ENCODE results near the gene NKD2. TPM values are rescaled to one million over a fixed set of nuclear protein-coding genes. Genes with fewer than 3 reads are reported as not detected.

The NKD2 gene
- total RNA-seq, 1 donor: 2.2 TPM

GRCh38 chr5:1011741-1012312 lies 3.2 kb downstream of the NKD2 start:
- no peak overlapping the region for H3K4me3 ChIP-seq (ENCODE audit: low read depth, low read length)
- TF ChIP-seq CTCF (IDR thresholded peaks at IDR 0.05; ENCODE audit: insufficient read depth, low read depth, low read length): no peak

GRCh38 chr5:1012313-1012841 lies 3.8 kb downstream of the NKD2 start:
- DNase-seq (ENCODE audit: low read depth): no peak

More at GRCh38 chr5:1011741-1012312, 3.2 kb downstream of the NKD2 start:
- no peak for DNase-seq (ENCODE audit: low read depth)

GRCh38 chr5:1012900-1013237 lies 4.3 kb downstream of the NKD2 start:
- no peak for DNase-seq (ENCODE audit: low read depth)
- no peak overlapping the region for H3K4me3 ChIP-seq (ENCODE audit: low read depth, low read length)
- no peak for TF ChIP-seq CTCF (IDR thresholded peaks at IDR 0.05; ENCODE audit: insufficient read depth, low read depth, low read length)

More at GRCh38 chr5:1012313-1012841, 3.8 kb downstream of the NKD2 start:
- no peak overlapping the region for H3K4me3 ChIP-seq (ENCODE audit: low read depth, low read length)
- no peak for TF ChIP-seq CTCF (IDR thresholded peaks at IDR 0.05; ENCODE audit: insufficient read depth, low read depth, low read length)

DNA sequence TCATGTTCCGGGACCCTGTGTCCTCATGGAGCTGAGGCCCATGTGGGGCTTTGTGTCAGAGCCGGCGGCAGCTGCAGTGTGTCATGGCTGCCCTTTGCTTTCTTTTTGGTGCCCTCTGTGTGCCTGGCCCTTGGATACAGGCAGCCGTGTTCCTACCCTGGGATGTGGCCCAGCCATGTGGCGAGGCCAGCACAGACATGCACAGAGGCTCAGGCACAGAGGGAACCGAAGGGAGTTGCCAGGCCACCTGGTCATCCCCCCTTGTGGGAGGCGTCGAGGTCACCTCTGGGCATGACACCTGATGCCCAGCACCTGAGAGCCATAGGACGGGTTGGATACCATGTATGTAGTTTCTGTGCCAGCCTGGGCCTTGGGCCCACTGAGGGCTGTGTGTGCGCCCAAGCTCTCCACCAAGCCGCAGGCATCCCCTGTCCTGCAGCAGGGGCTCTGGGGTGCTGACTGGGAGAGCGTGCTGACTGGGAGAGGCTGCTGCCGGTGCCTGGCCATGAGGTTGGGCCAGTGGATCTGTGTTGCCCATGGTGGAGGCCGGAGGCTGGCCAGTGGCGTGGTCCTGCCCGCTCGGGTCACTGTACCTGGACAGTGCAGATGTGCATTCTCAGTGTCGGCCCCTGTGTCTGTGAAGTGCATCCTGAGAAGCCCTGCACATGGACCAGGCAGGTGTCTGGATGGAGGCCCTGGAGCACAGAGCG lies 4.8 kb downstream of the NKD2 start:
- TF ChIP-seq CTCF (IDR thresholded peaks at IDR 0.05; ENCODE audit: insufficient read depth, low read depth, low read length): no peak
- DNase-seq (ENCODE audit: low read depth): no peak

GRCh38 chr5:1013948-1014301 lies 5.3 kb downstream of the NKD2 start:
- no peak for DNase-seq (ENCODE audit: low read depth)
- TF ChIP-seq CTCF (IDR thresholded peaks at IDR 0.05; ENCODE audit: insufficient read depth, low read depth, low read length): no peak
- no peak overlapping the region for H3K4me3 ChIP-seq (ENCODE audit: low read depth, low read length)

More for the DNA sequence above, 4.8 kb downstream of the NKD2 start:
- H3K4me3 ChIP-seq (ENCODE audit: low read depth, low read length): no peak overlapping the region

DNA sequence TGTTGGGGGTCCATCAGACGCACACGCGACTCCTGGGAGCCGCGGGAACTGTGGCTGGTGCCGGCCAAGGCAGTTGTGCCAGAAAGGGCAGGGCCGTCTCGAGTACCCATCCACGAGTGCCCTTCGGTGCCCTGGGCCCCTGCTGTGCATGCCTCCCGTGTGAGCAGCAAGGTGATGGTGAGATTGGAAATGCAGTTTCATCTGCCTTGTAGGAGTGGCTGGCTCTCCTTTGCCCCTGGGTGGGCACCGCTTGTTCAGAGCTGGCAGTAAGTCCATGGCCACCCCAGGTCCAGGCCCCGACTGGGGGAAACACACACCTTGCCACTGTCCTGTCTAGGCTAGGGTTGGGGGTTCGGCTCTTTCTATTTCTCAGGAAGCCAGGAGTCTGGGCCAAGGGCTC lies 5.7 kb downstream of the NKD2 start:
- no peak overlapping the region for H3K4me3 ChIP-seq (ENCODE audit: low read depth, low read length)
- TF ChIP-seq CTCF (IDR thresholded peaks at IDR 0.05; ENCODE audit: insufficient read depth, low read depth, low read length): no peak
- DNase-seq (ENCODE audit: low read depth): no peak

Measured in fibroblast of villous mesenchyme (primary cell).